Stimulated activated CD8-positive, alpha-beta memory T cell treated with anti-CD3 and anti-CD28 coated beads, Interleukin-15, amount 100 ng/mL, for 1 hour (primary cell): ENCODE measurements around the gene BCL6B.
"Not testable (repeated sequence)": the region's sequence is repeated elsewhere in the genome, so short reads cannot be mapped to it uniquely, and the experiment has no call there.

Source experiments
- DNase-seq: peaks from one replicate; pipeline ENCODE4 v3.0.0-alpha.2; 2020; ENCODE audit warnings: low read depth

BCL6B gene

DNA sequence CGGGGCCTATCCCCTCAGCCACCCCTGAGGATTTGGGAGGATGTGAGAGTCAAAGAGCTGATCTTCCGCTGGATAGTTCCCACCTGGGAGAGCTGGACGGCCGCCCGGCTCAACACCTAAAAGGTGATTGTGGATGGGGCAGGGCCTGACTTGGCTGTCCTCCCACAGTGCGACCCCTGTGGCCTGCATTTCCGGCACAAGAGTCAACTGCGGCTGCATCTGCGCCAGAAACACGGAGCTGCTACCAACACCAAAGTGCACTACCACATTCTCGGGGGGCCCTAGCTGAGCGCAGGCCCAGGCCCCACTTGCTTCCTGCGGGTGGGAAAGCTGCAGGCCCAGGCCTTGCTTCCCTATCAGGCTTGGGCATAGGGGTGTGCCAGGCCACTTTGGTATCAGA is 4.5 kb downstream of the BCL6B start:
- no peak for DNase-seq

DNA sequence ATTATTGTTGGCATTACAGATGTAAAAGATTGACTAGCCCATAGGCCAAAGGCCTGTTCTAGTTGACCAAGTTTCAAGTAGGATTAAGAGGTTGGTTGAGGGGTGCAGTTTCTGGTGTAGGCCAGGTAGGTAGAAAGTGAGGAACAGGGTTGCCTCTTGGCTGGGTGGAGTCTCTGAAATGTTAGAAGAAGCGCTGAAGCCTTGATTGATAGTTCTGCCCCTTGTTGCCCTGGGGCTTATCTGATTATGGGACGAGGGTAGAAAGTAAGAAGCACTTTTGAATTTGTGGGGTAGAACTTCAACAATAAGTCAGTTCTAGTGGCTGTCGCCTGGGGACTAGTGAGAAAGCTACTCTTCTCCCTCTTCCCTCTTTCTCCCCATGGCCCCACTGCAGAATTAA is 6.2 kb downstream of the BCL6B start:
- no peak for DNase-seq

DNA sequence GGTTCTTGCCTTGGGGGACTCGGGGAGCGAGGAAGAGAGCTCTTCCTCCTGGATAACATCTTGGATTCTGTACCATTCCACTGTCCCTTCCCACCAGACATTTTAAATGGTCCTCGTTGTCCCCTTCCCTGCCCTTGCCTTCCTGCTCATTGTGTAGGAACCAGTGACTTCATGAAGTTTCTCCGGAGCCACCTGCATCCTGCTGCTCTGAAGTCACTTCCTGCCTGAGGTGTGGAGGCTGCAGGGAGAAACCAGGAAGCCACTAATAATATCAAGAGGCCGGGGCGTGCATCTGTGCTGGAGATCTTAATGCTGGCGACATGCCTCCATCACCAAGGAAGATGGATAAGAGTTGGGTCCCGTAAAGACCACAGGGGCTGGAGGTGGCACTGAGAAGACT is 6.8 kb downstream of the BCL6B start:
- DNase-seq, result no peak

DNA sequence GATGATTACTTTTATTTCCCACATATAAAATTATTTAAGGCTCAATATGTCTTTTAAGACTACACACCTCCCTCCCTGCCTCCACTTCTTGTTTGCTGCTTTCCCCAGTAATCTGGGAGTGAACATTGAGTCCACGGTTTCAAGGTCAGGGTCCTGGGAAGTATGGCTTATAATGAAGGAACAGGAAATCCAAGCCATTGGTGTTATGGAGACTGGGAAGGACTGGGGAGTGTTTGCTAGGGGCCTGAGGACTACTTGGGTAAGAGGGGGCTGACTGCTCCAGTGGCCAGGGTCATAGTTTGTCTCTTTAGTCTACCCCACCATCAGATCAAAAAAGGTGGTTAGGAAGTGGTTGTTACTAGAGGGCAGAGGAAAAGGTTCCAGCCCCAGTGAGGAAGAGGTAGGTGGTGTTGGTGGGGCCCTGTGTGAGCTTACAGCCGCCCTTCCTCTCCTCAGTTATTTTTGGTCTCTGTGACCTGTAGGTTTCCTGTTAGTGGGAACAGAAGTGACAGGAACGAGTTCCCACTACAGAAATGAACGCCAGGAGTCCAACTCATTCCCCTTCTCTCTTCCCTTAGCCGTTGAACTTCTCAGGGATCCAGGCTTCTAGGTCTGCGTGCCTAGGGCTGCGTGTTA is 12.2 kb downstream of the BCL6B start:
- no peak for DNase-seq

DNA sequence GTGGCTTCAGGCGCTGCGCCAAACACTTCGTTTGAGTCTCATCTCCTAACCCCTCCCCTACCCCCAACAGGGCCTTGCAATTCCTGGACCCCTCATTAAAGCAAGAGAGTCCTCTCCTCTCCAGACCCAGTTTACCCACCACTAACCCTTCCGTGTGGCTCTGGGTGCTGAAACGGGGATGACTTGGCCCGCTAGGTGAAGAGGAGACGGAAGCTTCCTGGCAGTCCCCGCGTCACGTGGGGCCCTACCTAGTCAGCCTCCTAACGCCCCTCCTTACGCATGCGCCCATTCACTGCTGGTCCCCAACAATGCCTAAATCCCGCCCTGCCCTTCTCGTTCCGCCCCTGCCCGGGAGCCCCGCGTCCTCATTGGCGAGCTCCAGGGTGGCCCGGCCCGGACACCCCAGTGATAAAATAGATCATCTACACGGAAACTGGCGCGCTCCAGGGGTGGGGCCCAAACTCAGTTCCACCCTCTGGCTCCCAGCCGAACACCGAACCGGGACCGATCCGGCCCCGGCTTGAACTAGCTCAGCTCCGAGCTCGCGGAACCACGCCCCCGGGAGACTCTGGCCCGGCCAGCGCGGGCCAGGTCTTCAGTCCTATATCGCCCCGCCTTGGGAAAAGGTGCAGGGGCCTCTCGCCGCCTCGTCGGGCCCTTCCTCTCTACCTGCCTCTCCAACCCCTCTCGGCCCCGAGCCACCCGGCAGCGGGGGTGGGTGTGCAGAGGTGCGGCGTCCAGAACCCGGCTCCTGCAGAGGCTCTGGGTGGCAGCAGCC is 12.9 kb downstream of the BCL6B start, which contains the start of gene SLC16A13:
Gene SLC16A13, plus strand, starts transcription at position 425 of the 778 bp plus-strand sequence. CDS start 368 bp downstream, outside the sequence.
- DNase-seq, result peak; percentile 94

DNA sequence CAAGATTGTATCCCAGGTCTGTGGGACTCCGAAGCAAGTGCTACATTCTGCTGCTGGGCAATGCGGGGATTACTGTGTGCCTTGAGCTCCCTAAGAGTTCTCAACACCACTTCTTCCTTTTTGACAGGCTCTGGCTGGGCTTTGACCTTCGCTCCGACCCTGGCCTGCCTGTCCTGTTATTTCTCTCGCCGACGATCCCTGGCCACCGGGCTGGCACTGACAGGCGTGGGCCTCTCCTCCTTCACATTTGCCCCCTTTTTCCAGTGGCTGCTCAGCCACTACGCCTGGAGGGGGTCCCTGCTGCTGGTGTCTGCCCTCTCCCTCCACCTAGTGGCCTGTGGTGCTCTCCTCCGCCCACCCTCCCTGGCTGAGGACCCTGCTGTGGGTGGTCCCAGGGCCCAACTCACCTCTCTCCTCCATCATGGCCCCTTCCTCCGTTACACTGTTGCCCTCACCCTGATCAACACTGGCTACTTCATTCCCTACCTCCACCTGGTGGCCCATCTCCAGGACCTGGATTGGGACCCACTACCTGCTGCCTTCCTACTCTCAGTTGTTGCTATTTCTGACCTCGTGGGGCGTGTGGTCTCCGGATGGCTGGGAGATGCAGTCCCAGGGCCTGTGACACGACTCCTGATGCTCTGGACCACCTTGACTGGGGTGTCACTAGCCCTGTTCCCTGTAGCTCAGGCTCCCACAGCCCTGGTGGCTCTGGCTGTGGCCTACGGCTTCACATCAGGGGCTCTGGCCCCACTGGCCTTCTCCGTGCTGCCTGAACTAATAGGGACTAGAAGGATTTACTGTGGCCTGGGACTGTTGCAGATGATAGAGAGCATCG is 15.4 kb downstream of the BCL6B start:
- DNase-seq, result no peak

DNA sequence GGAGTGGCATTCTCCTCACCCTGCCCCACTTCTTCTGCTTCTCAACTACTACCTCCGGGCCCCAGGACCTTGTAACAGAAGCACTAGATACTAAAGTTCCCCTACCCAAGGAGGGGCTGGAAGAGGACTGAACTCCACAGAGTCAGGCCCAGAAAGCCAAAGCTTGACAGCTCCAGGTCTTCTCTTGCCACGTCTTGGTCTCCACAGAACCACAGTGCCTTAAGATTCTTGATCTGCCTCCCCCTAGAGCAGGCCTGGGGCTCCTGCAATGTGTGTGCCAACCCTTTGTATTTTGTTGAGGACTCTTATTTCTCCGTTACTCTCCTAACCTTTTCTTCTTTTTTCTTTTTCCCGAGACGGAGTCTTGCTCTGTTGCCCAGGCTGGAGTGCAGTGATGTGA is 17.0 kb downstream of the BCL6B start:
- DNase-seq, result no peak

DNA sequence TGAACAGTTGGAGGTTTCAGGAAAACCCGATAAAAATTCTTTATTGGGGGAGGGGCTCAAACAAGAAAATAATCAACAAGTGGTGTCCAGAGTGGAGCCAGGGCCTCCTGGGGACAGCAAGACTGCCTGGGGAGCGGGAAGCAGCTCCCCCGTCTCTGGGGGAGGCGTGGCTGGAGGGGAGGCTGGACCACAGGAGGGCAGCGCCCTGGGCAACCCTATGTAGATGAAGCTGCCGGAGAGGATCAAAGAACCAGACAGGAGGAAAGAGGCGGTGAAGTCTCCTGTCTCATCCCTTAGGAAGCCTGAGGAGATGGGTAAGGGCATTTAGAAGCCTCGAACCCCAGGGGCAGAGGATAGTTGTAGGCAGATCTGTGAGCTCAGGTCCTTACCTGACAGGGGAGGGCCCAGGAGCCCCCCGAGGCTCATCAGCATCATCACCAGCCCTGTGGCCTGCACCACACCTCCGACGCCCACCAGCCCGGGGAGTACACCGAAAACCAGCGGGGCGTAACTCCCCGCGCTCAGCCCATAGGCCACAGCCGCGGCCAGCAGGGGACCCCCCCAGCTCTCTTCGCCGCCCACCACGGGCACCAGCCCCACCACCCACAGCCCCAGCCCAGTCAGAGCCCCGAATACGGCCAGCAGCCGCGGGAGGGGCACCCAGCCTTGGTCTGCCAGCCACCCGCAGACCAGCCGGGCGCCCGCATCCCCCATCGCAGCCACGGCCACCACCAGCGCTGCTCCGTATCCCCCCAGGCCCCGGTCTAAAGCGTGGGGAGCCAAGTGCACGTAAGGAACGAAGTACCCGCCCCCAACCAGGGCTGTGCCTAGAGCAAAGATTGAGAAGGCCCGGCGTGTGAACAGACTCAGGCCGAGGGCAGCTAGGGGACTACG is 19.0 kb downstream of the BCL6B start:
- DNase-seq, result no peak

DNA sequence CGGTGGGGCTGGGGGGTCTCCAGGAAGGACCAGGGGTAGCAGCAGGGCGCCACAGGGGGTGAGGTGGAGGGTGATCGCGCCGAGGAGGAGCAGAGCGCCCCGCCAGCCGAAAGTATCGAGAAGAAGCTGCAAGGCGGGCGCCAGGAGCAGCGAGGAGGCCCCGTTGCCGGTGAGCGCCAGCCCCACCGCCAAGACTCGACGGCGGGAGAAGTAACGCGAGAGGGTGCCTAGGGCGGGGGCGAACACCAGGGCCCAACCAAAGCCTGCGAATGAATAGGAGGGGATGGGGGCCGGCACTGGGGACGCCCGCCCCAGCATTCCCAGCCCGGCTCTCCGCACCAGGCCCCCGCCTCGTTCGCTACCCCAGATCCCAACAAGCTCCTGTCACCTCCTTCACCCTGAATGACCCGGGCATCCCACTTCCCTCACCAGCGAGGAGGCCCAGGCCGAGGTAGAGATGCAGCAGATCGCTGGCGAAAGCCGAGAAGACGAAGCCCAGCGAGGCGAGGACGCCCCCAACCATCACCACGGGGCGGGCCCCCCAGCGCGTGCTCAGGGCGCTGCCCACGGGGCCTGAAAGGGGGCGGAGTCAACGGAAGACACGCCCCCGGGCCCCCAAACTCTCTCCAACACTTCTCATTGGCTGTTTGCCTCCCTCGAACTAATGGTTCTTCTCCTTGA is 19.8 kb downstream of the BCL6B start:
- DNase-seq, result no peak

DNA sequence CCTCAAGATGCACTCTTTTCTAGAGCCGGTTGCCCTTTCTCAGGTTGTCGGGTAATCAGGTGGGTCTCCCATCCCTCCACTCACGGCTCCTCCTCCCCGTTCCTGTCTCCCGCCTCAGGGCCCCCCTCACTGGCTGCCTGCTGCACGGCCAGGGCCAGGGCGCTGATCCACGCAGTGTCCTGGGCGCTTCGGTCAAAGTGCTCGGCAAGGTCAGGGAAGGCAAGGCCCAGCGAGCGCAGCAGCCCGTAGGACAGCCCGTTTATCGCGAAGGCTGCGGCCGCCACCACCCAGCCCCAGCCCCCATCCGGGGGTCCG is 20.3 kb downstream of the BCL6B start:
- no peak for DNase-seq

DNA sequence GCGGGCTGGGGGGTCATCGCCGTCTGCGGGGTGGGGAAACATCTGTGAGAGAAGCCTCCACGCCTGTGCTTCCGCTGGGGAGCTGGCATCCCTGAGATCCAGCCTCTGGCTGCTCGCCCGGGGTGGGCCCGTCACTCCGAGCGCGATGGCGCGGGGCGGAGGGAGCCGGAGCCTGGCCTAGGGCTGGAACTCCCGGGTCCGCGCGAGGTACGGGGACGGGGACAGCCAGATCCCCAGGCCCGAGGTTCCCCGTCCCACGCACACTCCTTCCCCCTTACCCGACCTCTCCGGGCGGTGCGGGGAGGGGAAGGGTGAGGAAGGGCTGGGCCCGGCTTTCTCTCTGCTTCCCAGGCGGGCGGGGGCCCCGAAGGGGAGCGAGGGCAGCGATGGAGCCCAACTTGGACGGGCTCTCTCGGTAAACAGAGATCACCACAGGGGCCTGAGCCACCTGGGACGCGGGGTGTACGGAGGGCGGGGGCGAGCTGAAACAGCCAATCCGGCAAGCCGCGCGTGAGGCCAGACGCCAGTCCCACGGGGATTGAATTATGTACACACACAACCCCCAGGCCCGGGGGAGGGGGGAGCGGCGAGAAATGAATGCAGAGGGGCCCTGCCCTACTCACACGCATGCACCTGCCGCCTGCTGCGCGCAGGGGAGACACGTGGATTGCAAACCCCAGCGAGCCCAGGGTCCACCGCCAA is 20.8 kb downstream of the BCL6B start, which contains the start of gene SLC16A11:
Gene SLC16A11, minus strand, starts transcription at position 596 of the 702 bp plus-strand sequence. Its CDS starts 579 bp downstream, at position 17.
- no peak for DNase-seq

DNA sequence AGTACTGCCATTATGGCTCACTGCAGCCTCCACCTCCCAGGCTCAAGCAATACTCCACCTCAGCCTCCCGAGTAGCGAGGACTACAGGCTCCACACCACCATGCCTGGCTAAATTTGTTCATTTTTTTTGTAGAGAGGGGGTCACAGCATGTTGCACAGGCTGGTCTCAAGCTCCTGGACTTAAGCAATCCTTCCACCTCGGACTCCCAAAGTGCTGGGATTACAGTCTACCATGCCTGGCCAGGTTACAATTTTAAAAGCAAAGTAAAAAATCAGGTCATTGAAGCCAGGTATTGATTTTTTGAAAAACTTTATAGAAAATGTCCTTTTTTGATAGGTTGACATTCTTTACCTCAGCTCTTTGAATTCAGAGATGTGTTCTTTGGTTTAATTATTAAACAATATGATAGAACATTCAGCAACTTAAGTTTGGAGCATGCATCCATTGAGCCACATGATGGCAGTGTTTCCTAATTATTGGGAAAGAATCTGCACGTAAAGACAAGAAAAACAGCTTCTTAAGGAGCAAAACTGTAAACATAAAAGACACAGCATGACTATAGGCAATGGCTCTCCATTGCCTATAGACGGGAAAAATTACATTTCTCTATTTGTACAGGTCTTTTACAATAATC is 22.8 kb downstream of the BCL6B start:
- DNase-seq, result no peak

DNA sequence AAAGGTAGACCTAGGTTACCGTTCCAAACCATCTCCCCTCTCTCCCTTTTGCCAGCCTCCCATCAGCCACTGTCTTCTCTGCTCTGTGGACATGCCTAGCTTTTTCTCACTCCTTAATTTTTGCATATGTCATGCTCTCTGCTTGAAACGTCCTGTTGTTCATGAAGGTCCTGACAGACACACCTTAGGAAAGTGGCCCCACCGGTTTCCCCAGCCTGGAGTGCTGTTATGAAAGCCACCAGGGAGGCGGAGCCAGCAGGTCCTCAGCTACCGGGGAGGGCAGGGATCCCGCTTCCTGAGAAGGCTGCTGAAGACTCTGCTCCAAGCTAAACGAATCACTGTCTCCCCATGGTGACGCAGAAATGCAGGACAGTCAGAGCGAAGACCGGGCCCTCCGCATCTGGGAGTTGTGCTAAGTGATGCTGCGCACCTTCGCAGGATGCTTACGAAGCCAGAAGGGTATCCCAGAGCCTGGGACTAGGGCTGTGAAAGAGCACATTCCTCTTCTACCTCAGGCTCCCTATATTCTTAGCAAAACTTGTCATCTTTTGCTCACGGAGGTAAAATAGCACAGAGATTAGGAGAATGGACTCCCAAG is 23.4 kb downstream of the BCL6B start:
- no peak for DNase-seq

DNA sequence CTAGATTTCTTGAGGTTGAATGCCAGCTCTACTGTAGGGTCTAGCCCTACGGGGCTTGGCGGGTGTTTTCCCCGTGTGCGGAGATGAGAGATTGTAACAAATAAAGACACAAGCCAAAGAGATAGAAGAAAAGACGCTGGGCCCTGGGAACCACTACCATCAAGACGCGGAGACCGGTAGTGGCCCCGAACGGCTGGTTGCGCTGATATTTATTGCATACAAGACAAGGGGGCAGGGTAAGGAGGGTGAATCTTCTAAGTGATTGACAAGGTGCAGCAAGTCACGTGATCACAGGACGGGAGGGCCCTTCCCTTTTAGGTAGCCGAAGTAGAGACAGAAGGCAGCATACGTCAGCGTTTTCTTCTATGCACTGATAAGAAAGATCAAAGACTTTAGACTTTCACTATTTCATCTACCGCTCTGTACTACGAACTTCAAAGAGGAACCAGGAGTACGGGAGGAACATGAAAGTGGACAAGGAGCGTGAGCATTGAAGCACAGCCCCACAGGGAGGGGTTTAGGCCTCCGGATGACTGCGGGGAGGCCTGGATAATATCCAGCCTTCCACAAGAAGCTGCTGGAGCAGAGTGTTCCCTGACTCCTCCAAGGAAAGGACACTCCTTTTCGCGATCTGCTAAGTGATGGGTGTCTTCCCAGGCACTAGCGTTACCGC is 24.0 kb downstream of the BCL6B start:
- not testable (repeated sequence) for DNase-seq

DNA sequence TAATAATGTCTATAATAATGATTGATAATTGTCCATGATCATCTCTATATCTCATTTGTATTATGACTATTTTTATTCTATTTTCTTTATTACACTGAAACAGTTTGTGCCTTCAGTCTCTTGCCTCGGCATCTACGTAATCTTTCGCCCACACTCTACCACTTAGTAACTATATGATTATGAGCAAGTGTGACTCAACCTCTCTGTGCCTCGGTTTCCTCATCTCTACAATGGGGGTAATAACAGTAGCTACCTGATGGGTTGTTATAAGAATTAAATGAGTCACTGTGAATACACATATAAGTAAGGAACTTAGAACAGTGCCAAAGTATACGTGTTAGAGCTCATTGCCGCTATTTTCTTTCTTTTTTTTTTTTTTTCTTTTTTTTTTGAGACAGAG is 24.7 kb downstream of the BCL6B start:
- DNase-seq, result no peak

DNA sequence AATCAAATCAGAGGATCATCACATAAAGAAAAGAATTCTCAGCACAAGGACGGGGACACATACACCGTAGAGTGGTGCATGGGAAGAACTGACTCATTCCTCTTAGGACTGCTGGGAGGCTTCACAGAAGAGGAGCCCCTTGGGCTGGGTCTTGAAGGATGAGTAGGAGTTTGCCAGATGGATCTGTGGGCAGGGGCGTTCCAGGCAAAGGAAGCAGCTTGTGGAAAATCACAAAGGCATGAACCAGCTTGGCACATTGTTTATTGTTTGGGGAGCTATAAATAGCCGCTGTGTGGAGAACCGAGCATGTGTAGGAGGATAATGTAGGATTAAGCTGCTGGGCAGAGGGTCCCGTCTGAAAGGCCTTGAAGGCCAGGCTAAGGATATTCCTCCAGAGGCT is 26.1 kb downstream of the BCL6B start:
- DNase-seq, result no peak

DNA sequence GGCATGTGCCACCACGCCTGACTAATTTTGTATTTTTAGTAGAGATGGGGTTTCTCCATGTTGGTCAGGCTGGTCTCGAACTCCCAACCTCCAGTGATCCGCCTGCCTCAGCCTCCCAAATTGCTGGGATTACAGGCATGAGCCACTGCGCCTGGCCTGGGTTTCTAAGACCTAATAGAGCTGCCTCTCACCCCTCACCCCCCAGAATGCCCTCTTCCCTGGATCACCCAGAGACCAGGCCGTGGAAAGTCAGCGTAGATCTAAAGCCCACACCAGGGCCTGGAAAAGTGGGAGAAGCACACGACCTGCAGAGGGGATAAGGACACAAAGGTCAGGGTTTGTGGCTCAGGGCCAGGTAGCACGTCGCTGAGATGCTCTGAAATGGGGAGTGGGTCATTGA is 27.7 kb downstream of the BCL6B start:
- not testable (repeated sequence) for DNase-seq

DNA sequence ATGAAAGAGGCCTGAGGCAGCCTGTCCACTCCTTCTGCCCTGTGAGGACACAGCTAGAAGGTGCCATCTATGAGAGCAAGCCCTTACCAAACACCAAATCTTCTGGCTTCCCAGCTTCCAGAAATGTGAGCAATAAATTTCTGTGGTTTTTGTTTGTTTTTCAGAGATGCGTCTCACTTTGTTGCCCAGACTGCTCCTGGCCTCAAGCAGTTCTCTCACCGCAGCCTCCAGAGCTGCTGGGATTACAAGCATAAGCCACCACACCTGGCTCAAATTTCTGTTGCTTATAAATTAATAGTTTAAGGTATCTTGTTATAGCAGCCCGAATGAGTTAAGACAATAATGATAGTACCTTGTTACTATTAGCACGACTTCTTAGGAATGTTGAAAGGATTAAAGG is 33.5 kb downstream of the BCL6B start:
- no peak for DNase-seq

DNA sequence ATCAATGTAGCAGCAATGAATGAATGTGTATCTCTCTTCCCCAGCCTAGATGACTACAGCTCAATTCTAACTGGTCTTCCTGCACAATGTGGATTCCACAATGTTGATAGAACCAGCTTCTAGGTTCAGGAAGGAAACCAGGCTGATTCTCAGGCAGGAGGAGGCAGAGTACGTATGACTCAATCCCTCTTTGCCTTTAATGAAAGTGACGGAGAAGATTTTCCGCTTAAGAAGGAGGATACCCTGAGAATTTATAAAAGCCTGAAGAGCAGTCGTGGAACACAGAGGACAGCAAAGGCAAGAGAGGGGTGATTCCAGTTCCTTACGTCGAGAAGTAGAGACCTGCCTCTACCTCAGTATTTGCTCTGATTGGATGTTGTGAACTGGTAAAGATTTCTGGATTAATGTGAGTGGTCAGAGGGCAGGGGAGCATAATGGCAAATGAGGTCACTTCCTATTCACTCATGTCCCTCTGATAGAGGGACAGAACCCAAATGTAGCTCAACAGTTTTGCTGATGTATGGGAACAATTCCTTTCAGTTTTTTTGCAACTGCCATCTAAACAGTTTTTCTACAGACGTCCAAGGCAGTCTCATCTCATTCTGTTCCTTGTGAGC is 36.1 kb downstream of the BCL6B start:
- no peak for DNase-seq
